ENCODE data around the gene CHD9.
"Not testable (repeated sequence)": the region's sequence is repeated elsewhere in the genome, so short reads cannot be mapped to it uniquely, and the experiment has no call there.

CHD9 gene

DNA sequence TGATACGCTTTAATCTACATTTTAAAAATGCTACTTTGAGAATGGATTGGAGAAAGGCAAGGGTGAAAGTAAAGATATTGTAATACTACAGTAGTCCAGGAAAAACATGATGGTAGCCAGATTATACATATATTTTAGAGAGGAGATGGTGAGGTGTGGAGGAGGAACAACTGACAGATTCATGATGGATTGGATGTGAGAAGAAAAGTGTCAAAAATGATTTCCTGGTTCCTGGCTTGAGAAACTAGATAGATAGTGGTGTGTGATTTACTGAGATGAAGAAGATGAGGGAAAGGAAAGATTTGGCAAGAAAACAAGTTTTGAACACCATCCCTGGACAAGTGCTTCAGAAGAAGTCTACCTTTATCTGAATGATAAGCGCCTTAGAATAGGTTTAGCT lies 80.5 kb downstream of the CHD9 start:
- DNase-seq, result no peak

GRCh38 chr16:53142823-53143568 lies 88.2 kb downstream of the CHD9 start:
- no peak for DNase-seq

DNA sequence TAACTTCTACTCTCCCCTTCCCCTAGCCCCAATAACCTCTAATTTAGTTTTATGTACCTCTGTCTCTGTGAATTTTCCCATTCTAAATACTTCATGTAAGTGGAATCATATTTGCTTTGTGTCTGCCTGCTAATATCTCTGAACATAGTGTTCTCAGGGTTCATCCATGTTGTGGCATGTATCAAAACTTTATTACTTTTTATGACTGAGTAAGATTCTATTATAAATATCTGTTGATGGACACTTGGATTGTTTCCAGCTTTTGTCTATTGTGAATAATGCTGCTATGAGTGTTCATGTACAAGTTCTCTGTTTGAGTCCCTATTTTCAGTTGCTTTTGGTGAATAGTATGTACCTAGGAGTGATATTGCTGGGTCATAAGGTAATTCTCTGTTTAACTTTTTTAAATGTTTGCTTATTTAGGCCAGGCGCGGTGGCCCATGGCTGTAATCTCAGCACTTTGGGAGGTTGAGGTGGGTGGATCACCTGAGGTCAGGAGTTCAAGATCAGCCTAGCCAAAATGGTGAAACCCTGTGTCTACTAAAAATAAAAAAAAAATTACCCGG lies 92.8 kb downstream of the CHD9 start:
- no peak for DNase-seq

DNA sequence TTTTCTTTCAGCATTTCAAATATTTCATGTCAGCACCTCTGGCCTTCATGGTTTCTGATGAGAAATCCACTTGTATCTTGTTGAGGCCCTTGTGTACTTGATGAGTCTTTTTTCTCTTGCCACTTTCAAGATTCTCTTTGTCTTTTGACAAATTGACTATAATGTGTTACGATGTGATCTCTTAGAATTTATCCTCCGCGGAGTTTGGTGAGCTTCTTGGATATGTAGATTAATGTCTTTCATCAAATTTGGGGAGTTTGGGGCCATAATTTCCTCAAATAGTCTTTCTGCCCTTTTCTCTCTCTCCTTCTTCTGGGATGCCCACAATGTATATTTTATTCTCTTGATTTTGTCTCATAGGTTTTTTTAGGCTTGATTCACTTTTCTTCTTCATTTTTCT lies 96.0 kb downstream of the CHD9 start:
- no peak for DNase-seq

DNA sequence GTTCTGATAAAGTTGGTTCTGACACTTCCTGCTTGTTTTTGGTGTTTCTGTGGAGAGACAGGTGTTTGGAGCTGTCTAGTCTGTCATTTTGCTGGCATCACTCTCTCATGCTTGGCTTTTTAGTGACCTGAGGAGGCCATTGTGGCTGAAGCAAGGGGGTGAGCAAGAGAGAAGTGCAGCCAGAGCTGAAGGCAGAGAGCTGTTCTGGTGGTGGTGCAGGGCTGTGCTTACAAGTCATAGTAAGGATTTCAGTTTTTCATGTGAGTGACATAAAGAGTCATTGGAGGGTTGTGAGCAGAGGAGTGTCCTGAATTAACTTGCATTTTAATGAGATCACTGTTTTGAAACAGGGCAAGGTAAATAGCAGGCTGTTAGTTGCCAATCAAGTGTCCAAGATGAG lies 97.5 kb downstream of the CHD9 start:
- DNase-seq, result no peak

GRCh38 chr16:53153130-53153529 lies 98.3 kb downstream of the CHD9 start:
- DNase-seq, result no peak

DNA sequence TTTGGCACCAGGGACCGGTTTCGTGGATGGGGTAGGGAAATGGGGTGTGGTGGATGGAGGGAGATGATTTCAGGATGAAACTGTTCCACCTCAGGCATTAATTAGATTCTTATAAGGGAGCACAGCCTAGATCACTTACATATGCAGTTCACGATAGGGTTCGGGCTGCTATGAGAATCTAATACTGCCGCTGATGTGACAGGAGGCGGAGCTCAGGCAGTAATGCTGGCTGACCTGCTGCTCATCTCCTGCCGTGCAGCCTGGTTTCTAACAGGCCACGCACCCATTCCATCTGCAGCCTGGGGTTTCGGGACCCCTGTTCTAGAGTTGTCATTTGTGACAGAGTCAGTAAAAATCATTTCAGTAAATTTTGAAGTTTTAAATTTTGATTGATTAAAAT lies 99.7 kb downstream of the CHD9 start:
- DNase-seq, result no peak

DNA sequence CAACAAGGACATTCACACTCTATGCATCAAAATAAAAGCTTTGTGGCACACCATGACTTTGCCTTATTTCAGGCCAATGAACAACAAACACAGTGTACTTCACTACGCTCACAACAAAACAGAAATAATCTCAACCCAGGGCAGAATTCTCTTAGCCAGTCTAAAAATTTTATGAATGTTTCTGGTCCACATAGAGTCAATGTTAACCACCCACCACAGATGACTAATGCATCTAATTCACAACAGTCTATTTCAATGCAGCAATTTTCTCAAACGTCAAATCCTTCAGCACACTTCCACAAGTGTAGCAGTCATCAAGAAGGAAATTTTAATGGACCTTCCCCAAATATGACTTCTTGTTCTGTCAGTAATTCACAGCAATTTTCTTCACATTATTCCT lies 101.7 kb downstream of the CHD9 start:
- no peak for DNase-seq

DNA sequence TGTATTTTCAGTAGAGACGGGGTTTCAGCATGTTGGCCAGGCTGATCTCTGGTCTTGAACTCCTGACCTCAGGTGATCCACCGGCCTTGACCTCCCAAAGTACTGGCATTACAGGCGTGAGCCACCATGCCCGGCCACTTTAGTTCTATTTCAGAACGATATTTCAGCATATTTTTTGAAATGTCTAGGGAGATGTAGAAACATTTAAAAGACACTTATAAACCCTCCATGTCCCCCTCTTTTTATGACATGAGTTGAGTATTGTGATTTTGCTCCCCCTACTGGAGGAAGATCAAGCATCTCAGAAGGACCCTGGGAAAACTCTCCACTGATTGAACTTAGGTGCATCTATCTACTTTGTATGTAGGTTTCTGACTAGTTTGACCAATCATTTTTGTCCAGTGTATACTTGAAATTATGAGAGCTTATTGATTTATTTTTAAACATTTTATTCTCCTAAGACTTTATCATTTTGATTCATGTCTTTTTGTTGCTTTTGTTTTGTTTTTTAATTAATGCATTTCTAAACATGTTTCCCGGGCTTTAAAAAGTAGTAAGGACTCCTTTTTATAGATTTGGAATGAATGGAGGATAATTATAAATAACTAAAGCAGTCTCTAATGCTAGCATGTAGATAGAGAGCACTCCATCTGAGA lies 105.1 kb downstream of the CHD9 start:
- no peak for DNase-seq

- DNase-seq, result no peak
Observed at GRCh38 chr16:53166099-53166498, 111.3 kb downstream of the CHD9 start.

DNA sequence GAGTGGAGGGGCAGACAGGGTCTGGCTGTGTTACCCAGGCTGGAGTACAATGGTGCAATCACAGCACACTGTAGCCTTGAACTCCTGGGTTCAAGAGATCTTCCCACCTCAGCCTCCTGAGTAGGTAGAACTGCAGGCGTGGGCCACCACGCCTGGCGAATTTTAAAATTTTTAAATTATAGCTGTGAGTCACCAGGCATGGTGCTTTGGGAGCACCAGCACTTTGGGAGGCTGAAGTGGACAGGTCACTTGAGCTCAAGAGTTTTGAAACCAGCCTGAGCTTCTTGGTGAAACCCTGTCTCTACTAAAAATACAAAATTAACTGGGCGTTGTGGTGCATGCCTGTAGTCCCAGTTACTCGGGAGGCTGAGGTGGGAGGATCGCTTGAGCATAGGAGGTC lies 114.0 kb downstream of the CHD9 start:
- no peak for DNase-seq

DNA sequence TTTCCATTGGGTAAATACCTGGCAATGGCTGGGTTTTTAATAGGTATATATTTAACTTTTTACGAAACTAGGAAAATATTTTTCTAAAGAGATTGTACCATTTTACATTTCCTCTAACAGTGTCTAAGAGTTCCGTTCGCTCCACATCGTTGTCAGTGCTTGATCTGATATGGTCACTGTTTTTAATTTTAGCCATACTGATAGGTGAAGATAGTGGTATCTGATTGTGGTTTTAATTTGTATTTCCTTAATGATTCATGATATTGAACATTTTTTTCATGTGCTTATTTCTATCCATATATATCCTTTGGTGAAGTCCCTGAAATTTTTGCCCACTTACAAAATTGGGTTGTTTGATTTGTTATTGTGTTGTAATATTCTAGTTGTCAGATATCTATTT lies 117.7 kb downstream of the CHD9 start:
- no peak for DNase-seq

GRCh38 chr16:53175118-53175517 lies 120.3 kb downstream of the CHD9 start:
- DNase-seq, result no peak

GRCh38 chr16:53176434-53176833 lies 121.6 kb downstream of the CHD9 start:
- no peak for DNase-seq

DNA sequence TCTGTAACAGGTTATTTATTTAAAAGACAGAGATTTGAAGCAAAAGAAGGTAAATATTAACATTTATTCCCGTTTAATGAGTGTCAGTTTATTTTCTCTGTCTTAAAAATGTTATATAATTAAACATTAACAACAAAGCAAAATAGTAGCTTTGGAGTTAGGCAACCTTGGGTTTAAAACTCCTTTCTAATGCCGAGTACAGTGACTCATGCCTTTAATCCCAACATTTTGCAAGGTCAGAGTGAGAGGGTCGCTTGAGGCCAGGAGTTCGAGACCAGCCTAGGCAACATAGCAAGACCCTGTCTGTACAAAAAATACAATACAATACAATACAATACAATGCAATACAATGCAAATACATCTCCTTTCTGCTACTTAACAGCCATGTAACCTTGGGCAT lies 128.7 kb downstream of the CHD9 start:
- DNase-seq, result no peak

DNA sequence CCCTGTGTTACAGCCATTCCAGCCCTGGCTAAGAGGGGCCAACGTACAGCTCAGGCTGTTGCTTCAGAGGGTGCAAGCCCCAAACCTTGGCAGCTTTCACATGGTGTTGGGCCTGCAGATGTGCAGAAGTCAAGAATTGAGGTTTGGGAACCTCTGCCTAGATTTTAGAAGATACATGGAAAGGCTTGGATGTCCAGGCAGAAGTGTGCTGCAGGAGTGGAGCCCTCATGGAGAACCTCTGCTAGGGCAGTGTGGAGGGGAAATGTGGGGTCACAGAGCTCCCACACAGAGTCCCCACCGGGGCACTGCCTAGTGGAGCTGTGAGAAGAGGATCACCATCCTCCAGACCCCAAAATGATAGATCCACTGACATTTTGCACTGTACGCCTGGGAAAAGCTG lies 130.9 kb downstream of the CHD9 start:
- DNase-seq, result not testable (repeated sequence)

GRCh38 chr16:53187775-53188174 lies 133.0 kb downstream of the CHD9 start:
- no peak for DNase-seq

GRCh38 chr16:53191413-53191812 lies 136.6 kb downstream of the CHD9 start:
- no peak for DNase-seq

DNA sequence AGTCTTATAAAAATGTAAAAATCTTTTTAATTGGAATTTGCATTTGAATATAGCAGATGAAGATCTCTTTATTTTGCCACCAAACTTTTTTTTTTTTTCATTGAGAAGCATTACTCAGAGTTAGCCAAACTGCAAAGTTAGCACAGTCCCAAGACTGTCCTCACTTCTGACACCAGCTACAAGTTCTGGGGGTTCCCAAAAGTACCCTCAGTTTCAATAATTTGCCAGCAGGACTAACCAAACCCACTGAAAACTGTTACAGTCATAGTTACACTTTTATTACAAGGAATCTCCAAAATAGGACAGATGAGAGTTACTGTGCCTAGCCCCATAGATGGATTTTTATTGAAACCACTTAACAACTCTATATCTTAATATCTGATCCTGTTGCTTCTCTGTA lies 144.1 kb downstream of the CHD9 start:
- DNase-seq, result no peak

GRCh38 chr16:53201900-53202299 lies 147.1 kb downstream of the CHD9 start:
- DNase-seq, result no peak

DNA sequence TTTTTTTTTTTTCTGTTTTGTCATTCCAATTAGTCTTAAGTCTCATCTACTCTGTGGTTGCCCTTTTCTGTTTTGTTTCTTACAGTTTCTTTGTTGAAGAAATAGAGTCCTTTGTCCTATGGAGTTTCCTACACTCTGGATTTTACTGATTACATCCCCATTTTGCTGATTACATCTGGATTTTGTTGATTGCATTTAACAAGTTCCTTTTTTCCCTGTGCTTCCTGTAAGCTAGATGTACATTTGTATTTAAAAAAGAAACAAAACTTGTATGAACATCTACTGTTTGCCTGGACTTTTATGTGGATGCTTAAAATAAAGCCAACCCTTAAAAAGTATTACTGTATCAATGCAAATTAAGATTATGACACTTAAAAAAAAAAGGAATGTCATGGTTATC lies 147.6 kb downstream of the CHD9 start:
- no peak for DNase-seq

DNA sequence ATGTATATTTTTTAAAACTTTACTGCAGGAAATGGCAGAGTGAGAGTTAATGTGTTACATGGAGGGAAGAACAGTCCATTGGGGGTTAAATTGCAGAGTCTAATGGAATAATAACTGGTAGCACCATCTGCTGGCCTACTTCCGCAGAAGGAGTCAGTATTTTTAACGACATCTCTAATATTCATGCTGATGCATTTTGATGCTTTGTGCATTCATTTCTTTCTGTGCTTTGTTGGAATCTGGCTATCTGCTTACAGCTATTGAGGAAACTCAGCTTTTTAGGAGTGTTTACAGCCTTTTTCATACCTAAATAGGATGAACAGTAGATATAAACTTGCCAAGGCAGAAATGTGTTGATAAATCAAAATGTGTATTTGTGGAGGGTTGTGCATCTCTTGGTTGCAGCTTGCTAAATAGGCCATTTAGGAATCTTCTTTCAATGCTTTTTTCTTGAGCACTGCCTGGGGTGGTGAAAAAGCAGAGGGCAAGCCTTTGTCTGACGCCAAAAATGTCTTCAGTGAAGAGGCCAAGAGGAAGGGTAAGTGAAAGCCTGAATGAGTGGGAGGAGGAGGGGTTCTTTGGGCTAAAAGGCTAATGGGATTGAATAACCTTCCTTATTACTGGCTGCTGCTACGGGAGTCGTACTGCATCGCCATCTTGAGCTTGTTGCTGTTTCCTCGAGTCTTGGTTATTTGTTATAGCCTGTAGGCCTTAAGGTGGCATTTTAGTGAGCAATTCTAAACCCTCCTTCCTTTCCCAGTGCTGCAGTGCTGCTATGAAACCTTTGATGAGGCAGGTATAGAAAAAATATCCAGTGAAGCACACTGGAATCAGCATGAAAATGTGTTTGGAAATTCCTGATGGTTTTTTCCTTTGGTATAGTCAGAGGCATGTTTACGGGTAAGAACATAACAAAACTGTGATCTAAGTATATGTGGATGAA lies 153.3 kb downstream of the CHD9 start:
- DNase-seq, result peak; percentile 56 to 57

GRCh38 chr16:53209429-53209828 lies 154.6 kb downstream of the CHD9 start:
- DNase-seq, result no peak
